GM12878 (cell line): Measurements from ENCODE around the gene NBEA.
A peak's percentile ranks its signal among the peaks of the same experiment; 100 is the strongest.

Experiments used
- EP300 ChIP-seq, 2 experiments: fragments of 150-350 bp in 1 of 2; IDR thresholded peaks; 2 replicates each; pipeline ENCODE4 v1.6.1; 2011 to 2012; ENCODE audit warnings: low read depth in 2 of 2, low read length in 2 of 2, borderline replicate concordance in 1 of 2, improper control_type of control experiment in 1 of 2, inconsistent platforms in 1 of 2; ENCODE audit not compliant: control insufficient read depth in 1 of 2
- RAD21 ChIP-seq: IDR thresholded peaks from 2 replicates; pipeline ENCODE4 v1.6.1; 2011; ENCODE audit warnings: mild to moderate bottlenecking, low read depth, low read length, moderate library complexity; ENCODE audit not compliant: insufficient read depth
- RCOR1 ChIP-seq: conservative IDR thresholded peaks from 2 replicates; pipeline ENCODE4 v1.6.1; 2012; ENCODE audit warnings: low read depth, low read length, improper control_type of control experiment
- TCF12 ChIP-seq: IDR thresholded peaks from 2 replicates; pipeline ENCODE4 v1.6.1; 2011; ENCODE audit warnings: low read depth, mild to moderate bottlenecking, low read length
- TF ChIP-seq, protein P1 (sequence below), 3 experiments: IDR thresholded peaks in 2 of 3; conservative IDR thresholded peaks in 1 of 3; 2 replicates each; pipeline ENCODE4 v1.5.1; 2011; ENCODE audit warnings: low read depth in 3 of 3, low read length in 3 of 3, mild to moderate bottlenecking in 3 of 3, control low read depth in 2 of 3, moderate library complexity in 2 of 3, inconsistent platforms in 1 of 3, mixed read lengths in 1 of 3; ENCODE audit not compliant: control insufficient read depth in 2 of 3, insufficient read depth in 1 of 3; ENCODE audit errors: extremely low read depth in 1 of 3

GRCh38 chr13:35252536-35253205, 310.6 kb downstream of the NBEA start:
- TF ChIP-seq, protein P1, sequence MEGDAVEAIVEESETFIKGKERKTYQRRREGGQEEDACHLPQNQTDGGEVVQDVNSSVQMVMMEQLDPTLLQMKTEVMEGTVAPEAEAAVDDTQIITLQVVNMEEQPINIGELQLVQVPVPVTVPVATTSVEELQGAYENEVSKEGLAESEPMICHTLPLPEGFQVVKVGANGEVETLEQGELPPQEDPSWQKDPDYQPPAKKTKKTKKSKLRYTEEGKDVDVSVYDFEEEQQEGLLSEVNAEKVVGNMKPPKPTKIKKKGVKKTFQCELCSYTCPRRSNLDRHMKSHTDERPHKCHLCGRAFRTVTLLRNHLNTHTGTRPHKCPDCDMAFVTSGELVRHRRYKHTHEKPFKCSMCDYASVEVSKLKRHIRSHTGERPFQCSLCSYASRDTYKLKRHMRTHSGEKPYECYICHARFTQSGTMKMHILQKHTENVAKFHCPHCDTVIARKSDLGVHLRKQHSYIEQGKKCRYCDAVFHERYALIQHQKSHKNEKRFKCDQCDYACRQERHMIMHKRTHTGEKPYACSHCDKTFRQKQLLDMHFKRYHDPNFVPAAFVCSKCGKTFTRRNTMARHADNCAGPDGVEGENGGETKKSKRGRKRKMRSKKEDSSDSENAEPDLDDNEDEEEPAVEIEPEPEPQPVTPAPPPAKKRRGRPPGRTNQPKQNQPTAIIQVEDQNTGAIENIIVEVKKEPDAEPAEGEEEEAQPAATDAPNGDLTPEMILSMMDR (IDR thresholded peaks at IDR 0.05 in 2 of 3, conservative IDR thresholded peaks at IDR 0.05 in 1 of 3; ENCODE audit: control insufficient read depth in 2 of 3, extremely low read depth in 1 of 3, insufficient read depth in 1 of 3, low read depth in 3 of 3, low read length in 3 of 3): no peak
- TF ChIP-seq RCOR1: no peak
- TF ChIP-seq EP300 (IDR thresholded peaks at IDR 0.05; ENCODE audit: borderline replicate concordance in 1 of 2, control insufficient read depth in 1 of 2, low read depth in 2 of 2, low read length in 2 of 2): no peak
- TF ChIP-seq TCF12: peak; percentile 52; the same call in 1 of the 2 replicates
- TF ChIP-seq RAD21: no peak
